ENCODE data around the gene PRKRA. TPM values are rescaled to one million over a fixed set of nuclear protein-coding genes. Genes with fewer than 3 reads are reported as not detected.

PRKRA gene
- polyA plus RNA-seq, 1 of the 3 experiments (the other 2 are of a cell fraction): 44.3 TPM

DNA sequence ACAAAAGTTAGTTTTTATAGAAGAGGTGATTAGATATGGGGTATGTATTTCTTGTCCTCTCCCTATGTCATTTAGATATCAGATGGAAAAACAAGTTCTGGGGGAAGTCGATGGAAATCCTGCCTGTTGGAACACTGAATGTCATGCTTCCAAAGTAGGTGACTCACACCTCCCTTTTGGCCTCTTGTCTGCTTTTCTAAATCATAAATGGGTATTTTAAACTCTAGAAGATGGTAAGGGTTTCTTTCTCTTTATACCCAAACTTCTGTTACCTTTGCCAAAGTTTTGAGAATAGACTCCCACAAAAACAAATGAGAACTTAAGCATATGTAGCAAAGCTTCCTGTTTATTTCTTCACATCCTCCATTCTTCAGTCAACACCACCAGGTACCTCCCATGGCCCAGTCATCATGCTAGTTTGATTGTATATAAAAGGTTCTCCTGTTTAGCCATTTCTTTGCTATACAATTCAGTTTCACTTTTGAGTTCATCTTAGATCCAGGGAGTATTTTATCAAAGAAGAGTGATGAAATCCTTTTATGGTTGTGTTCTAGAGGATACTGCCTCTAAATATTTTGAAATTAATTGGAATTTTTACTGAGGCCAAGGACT, 63.9 kb downstream of the PRKRA start:
- Histone ChIP-seq H4K20me1 (ENCODE audit: insufficient read depth) (no peaks in the 10 kb centered on the region), H3K4me3 (ENCODE audit: low read depth in 2 of 2, low read length in 1 of 2) (no peak overlapping the region), H3K4me1 (ENCODE audit: control insufficient read depth in 1 of 2, insufficient read depth in 2 of 2, low read depth in 1 of 2, low read length in 1 of 2) (no peaks in the 10 kb centered on the region), H3K9me2 (no peaks in the 10 kb centered on the region), H3K36me3 (replicated peaks in 1 of 2; ENCODE audit: control insufficient read depth in 1 of 2, insufficient read depth in 2 of 2, low read length in 1 of 2) (peaks cover 0 to 16% of the 10 kb centered on the region in 2 experiments), H3K79me2 (ENCODE audit: insufficient read depth) (no peaks in the 10 kb centered on the region), H3K27me3 (ENCODE audit: insufficient read depth) (no peaks in the 10 kb centered on the region), H3K9me3 (no peaks in the 10 kb centered on the region), H2AFZ (ENCODE audit: low read depth) (no peak overlapping the region), H3K27ac (ENCODE audit: low read depth in 2 of 2, low read length in 1 of 2) (no peak overlapping the region), H3K4me2 (no peak overlapping the region), H3F3A (replicated peaks; ENCODE audit: insufficient read depth) (no peaks in the 10 kb centered on the region), H3K9ac (no peak overlapping the region)
- POLR2A ChIA-PET: no interaction called here
- TF ChIP-seq FOXM1 (IDR thresholded peaks at IDR 0.05; ENCODE audit: low read depth): no peak
- TF ChIP-seq TCF12 (IDR thresholded peaks at IDR 0.05): no peak
- TF ChIP-seq, protein P1, sequence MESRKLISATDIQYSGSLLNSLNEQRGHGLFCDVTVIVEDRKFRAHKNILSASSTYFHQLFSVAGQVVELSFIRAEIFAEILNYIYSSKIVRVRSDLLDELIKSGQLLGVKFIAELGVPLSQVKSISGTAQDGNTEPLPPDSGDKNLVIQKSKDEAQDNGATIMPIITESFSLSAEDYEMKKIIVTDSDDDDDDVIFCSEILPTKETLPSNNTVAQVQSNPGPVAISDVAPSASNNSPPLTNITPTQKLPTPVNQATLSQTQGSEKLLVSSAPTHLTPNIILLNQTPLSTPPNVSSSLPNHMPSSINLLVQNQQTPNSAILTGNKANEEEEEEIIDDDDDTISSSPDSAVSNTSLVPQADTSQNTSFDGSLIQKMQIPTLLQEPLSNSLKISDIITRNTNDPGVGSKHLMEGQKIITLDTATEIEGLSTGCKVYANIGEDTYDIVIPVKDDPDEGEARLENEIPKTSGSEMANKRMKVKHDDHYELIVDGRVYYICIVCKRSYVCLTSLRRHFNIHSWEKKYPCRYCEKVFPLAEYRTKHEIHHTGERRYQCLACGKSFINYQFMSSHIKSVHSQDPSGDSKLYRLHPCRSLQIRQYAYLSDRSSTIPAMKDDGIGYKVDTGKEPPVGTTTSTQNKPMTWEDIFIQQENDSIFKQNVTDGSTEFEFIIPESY (IDR thresholded peaks at IDR 0.05; ENCODE audit: borderline replicate concordance, low read depth): no peak
- TF ChIP-seq GATA2 (CRISPR knock-in tag; IDR thresholded peaks at IDR 0.05): no peak
- no peak for TF ChIP-seq NFIC (IDR thresholded peaks at IDR 0.05; ENCODE audit: borderline replicate concordance)
- TF ChIP-seq, protein P2, sequence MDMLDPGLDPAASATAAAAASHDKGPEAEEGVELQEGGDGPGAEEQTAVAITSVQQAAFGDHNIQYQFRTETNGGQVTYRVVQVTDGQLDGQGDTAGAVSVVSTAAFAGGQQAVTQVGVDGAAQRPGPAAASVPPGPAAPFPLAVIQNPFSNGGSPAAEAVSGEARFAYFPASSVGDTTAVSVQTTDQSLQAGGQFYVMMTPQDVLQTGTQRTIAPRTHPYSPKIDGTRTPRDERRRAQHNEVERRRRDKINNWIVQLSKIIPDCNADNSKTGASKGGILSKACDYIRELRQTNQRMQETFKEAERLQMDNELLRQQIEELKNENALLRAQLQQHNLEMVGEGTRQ (IDR thresholded peaks at IDR 0.05; ENCODE audit: borderline replicate concordance, low read depth, low read length): no peak
- no peak for TF ChIP-seq EZH2phosphoT487 (IDR thresholded peaks at IDR 0.05; ENCODE audit: borderline replicate concordance, low read depth)
- TF ChIP-seq TAF1 (IDR thresholded peaks at IDR 0.05; ENCODE audit: borderline replicate concordance, low read depth, low read length): no peak
- no peak for TF ChIP-seq YY1 (IDR thresholded peaks at IDR 0.05; ENCODE audit: low read depth)
- WGBS (ENCODE audit: low lambda C conversion rate): 87% methylated on average over 1 of the region's 1 CpG
- CTCF ChIA-PET: interaction anchor here (1.3 kb wide), 1 partner anchor 28 kb away, joined by 4 read pairs; no protein-coding TSS in a partner anchor
- no peak for DNase-seq

DNA sequence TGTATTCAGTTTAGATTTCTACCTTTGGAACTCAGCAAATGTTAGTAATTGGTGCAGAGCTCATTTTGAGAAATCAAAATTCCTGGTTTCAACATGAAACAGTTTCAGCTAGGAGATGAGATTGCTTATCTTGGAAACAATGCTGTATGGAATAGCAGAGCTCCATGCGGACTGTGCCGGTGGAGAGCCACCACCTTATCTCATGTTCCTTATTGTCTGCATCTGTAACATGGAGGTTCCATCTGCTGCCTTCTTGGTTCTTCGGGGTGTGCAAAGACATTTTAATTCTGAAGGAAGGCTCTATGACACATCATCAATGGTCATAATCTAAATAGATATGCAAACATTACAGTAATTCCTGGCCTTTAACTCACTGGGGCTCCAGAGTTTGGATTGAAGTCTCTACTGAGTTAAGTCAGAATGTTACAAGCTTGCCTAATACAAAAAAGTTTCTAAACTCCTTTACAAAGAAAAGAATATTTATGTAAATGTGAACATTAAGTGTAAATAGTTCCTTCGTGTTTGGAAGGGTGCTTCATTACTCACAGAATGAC, 65.3 kb downstream of the PRKRA start:
- no peak for DNase-seq
- WGBS (ENCODE audit: low lambda C conversion rate): 74% methylated on average over 4 of the region's 4 CpGs
- H3K9me2 ChIP-seq: no peaks in the 10 kb centered on the region
- no peak overlapping the region for H3K4me2 ChIP-seq
- H2AFZ ChIP-seq (ENCODE audit: low read depth): no peak overlapping the region
- H4K20me1 ChIP-seq (ENCODE audit: insufficient read depth): no peaks in the 10 kb centered on the region
- POLR2A ChIA-PET: no interaction called here
- H3K27ac ChIP-seq (ENCODE audit: low read depth in 2 of 2, low read length in 1 of 2): no peak overlapping the region
- H3K36me3 ChIP-seq (replicated peaks in 1 of 2; ENCODE audit: control insufficient read depth in 1 of 2, insufficient read depth in 2 of 2, low read length in 1 of 2): peaks cover 0 to 12% of the 10 kb centered on the region in 2 experiments
- CTCF ChIA-PET: interaction anchor here (0.7 to 1.3 kb wide), 3 partner anchors 11 to 29 kb away, joined by 3 to 4 read pairs (median 3); no protein-coding TSS in a partner anchor
- H3K4me1 ChIP-seq (ENCODE audit: control insufficient read depth in 1 of 2, insufficient read depth in 2 of 2, low read depth in 1 of 2, low read length in 1 of 2): no peaks in the 10 kb centered on the region; a peak in 1 of 4 replicates
- no peak overlapping the region for H3K4me3 ChIP-seq (ENCODE audit: low read depth in 2 of 2, low read length in 1 of 2)
- H3K27me3 ChIP-seq (ENCODE audit: insufficient read depth): no peaks in the 10 kb centered on the region
- H3K9me3 ChIP-seq: no peaks in the 10 kb centered on the region
- H3K79me2 ChIP-seq (ENCODE audit: insufficient read depth): no peaks in the 10 kb centered on the region
- H3F3A ChIP-seq (replicated peaks; ENCODE audit: insufficient read depth): no peaks in the 10 kb centered on the region
- H3K9ac ChIP-seq: no peak overlapping the region
- TF ChIP-seq RFX5 (IDR thresholded peaks at IDR 0.05; ENCODE audit: low read length) (no peak), SMC3 (IDR thresholded peaks at IDR 0.05; ENCODE audit: low read depth, low read length) (no peak), EZH2phosphoT487 (IDR thresholded peaks at IDR 0.05; ENCODE audit: borderline replicate concordance, low read depth) (no peak), SIN3A (IDR thresholded peaks at IDR 0.05; ENCODE audit: borderline replicate concordance, low read depth, low read length) (no peak), POLR2AphosphoS5 (IDR thresholded peaks at IDR 0.05; ENCODE audit: low read depth, low read length) (no peak), FOXJ3 (CRISPR knock-in tag; IDR thresholded peaks at IDR 0.05) (no peak), GABPA (IDR thresholded peaks at IDR 0.05; ENCODE audit: low read depth) (no peak), ELF1 (IDR thresholded peaks at IDR 0.05) (no peak)
- TF ChIP-seq, protein P3, sequence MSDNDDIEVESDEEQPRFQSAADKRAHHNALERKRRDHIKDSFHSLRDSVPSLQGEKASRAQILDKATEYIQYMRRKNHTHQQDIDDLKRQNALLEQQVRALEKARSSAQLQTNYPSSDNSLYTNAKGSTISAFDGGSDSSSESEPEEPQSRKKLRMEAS (IDR thresholded peaks at IDR 0.05; ENCODE audit: low read depth): no peak
- TF ChIP-seq, protein P4, sequence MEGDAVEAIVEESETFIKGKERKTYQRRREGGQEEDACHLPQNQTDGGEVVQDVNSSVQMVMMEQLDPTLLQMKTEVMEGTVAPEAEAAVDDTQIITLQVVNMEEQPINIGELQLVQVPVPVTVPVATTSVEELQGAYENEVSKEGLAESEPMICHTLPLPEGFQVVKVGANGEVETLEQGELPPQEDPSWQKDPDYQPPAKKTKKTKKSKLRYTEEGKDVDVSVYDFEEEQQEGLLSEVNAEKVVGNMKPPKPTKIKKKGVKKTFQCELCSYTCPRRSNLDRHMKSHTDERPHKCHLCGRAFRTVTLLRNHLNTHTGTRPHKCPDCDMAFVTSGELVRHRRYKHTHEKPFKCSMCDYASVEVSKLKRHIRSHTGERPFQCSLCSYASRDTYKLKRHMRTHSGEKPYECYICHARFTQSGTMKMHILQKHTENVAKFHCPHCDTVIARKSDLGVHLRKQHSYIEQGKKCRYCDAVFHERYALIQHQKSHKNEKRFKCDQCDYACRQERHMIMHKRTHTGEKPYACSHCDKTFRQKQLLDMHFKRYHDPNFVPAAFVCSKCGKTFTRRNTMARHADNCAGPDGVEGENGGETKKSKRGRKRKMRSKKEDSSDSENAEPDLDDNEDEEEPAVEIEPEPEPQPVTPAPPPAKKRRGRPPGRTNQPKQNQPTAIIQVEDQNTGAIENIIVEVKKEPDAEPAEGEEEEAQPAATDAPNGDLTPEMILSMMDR (IDR thresholded peaks at IDR 0.05): no peak
- TF ChIP-seq, protein P5, sequence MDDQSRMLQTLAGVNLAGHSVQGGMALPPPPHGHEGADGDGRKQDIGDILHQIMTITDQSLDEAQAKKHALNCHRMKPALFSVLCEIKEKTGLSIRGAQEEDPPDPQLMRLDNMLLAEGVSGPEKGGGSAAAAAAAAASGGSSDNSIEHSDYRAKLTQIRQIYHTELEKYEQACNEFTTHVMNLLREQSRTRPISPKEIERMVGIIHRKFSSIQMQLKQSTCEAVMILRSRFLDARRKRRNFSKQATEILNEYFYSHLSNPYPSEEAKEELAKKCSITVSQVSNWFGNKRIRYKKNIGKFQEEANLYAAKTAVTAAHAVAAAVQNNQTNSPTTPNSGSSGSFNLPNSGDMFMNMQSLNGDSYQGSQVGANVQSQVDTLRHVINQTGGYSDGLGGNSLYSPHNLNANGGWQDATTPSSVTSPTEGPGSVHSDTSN (IDR thresholded peaks at IDR 0.05): no peak
- TF ChIP-seq, protein P6, sequence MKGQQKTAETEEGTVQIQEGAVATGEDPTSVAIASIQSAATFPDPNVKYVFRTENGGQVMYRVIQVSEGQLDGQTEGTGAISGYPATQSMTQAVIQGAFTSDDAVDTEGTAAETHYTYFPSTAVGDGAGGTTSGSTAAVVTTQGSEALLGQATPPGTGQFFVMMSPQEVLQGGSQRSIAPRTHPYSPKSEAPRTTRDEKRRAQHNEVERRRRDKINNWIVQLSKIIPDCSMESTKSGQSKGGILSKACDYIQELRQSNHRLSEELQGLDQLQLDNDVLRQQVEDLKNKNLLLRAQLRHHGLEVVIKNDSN (IDR thresholded peaks at IDR 0.05; ENCODE audit: borderline replicate concordance, low read depth): no peak

Measured in SK-N-SH (cell line).